SKM-1 treated with dmso at 0.1 percent for 144 hours (cell line): Measurements from ENCODE around the gene HEPACAM.

ENCODE experiments used
- DNase-seq: peaks from one replicate; lab custom pipeline; 2025; ENCODE audit not compliant: unreplicated experiment; lab: John Stamatoyannopoulos, UW

Gene HEPACAM

GRCh38 chr11:124900464-124900863 is 35.4 kb downstream of the HEPACAM start:
- no peak for DNase-seq

- no peak for DNase-seq
Measured at GRCh38 chr11:124899383-124900145, 36.3 kb downstream of the HEPACAM start.

GRCh38 chr11:124898711-124899110 is 37.1 kb downstream of the HEPACAM start:
- no peak for DNase-seq

GRCh38 chr11:124898263-124898680 is 37.6 kb downstream of the HEPACAM start:
- DNase-seq, result no peak

- no peak for DNase-seq
Measured at GRCh38 chr11:124897674-124898262, 38.1 kb downstream of the HEPACAM start, which contains the start of gene ROBO4. ROBO4 (minus strand) TSS chr11:124897865; CDS start chr11:124897795, 70 bp downstream.

- DNase-seq, result no peak
Measured at GRCh38 chr11:124896821-124897391, 38.9 kb downstream of the HEPACAM start.

- DNase-seq, result no peak
Measured at GRCh38 chr11:124896071-124896750, 39.6 kb downstream of the HEPACAM start.

GRCh38 chr11:124895471-124895971 is 40.3 kb downstream of the HEPACAM start:
- no peak for DNase-seq

GRCh38 chr11:124894606-124895430 is 41.0 kb downstream of the HEPACAM start:
- DNase-seq, result no peak

- DNase-seq, result no peak
Measured at GRCh38 chr11:124893781-124894401, 42.0 kb downstream of the HEPACAM start.

- no peak for DNase-seq
Measured at GRCh38 chr11:124892750-124893454, 42.9 kb downstream of the HEPACAM start.

GRCh38 chr11:124892146-124892545 is 43.7 kb downstream of the HEPACAM start:
- DNase-seq, result no peak

- no peak for DNase-seq
Measured at GRCh38 chr11:124891373-124891861, 44.4 kb downstream of the HEPACAM start.

- DNase-seq, result no peak
Measured at GRCh38 chr11:124890683-124891372, 45.0 kb downstream of the HEPACAM start.

GRCh38 chr11:124890151-124890550 is 45.7 kb downstream of the HEPACAM start:
- DNase-seq, result no peak

GRCh38 chr11:124889191-124890091 is 46.4 kb downstream of the HEPACAM start:
- no peak for DNase-seq

GRCh38 chr11:124887667-124888013 is 48.2 kb downstream of the HEPACAM start:
- DNase-seq, result no peak
